ENCODE results near the gene EGFL8. TPM values are rescaled to one million over a fixed set of nuclear protein-coding genes. Genes with fewer than 3 reads are reported as not detected.

The EGFL8 gene
- total RNA-seq, 8 experiments from 2014 or later, result 5.6 to 23.9 (median 9.9) TPM

GRCh38 chr6:32175711-32176475 lies 11.5 kb downstream of the EGFL8 start, which contains the start of gene AGPAT1:
Gene AGPAT1 (minus strand): TSS chr6:32176084. CDS start chr6:32171496, 4,588 bp downstream.
- Histone ChIP-seq H3K4me3 (peak within 1 kb of the TSS; percentile 85 to 99 (median 97)), H3K27ac (peak within 1 kb of the TSS; percentile 90 to 94), H3K4me1 (replicated peaks in 1 of 2) (peaks cover 11 to 12% of the 10 kb centered on the region in 2 donors)
- ATAC-seq (replicated peaks in 6 of 8), result peak; percentile 35 to 62 (median 54)
- in situ Hi-C loops (cut with MboI; ENCODE audit: low pct_unique_long_range_greater_than_20kb in 2 of 9, low sequenced_read_pairs in 9 of 9, unreplicated experiment in 9 of 9), result loop anchor here in 1 of 9 experiments (25.0 kb wide), 1 partner anchor 639 kb away; the partner anchor contains the start of genes ATP6V1G2, DDX39B, MCCD1 and NFKBIL1
- 0 to 20% (median 0%) methylated on average over 1 to 7 of the region's 27 CpGs; no CpG with 5 or more reads in 2 of the 10 experiments for WGBS, 10 experiments

DNA sequence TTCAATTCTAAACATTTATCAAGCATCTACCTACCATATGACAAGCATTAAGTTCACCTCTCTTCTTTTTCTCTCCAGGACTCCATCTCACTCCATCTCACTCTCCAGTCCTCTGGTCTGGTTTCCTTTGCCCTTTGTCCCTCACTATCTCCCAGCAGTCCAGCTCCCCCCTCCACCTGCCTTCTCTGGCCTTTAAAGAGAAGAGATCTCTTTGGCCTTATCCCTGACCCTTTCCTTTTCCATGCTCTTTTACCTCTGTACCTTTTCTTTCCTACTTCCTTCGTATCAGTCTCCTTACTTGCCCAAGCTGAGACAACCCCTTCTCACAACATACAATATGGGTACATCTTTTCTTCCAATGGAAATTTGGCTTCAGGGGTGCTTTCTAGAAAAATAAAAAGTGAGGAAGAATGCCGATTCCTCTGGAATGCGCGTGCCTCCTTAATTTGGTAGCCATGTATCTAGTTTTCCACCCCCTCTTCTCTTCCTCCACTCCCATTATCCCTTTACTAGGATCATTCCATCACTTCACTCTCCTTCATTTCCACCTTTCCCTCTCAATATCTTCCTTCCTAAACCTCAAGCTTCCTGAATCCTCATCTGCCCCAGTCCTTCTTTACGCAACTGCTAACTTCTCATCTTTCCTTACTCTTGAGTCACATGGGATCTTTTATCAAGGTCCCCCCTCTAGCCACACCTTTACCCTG lies 12.2 kb downstream of the EGFL8 start:
- 0 to 30% (median 11%) methylated on average over 1 to 5 of the region's 5 CpGs for WGBS, 10 experiments
- H3K4me1 ChIP-seq (replicated peaks in 1 of 2), result peaks cover 11 to 12% of the 10 kb centered on the region in 2 donors
- no peak for ATAC-seq (replicated peaks in 6 of 8)
- in situ Hi-C loops (cut with MboI; ENCODE audit: low pct_unique_long_range_greater_than_20kb in 2 of 9, low sequenced_read_pairs in 9 of 9, unreplicated experiment in 9 of 9), result loop anchor here in 1 of 9 experiments (25.0 kb wide), 1 partner anchor 639 kb away; the partner anchor contains the start of genes ATP6V1G2, DDX39B, MCCD1 and NFKBIL1
- H3K4me3 ChIP-seq, result peak overlapping the region; percentile 85 to 99 (median 97)
- peak overlapping the region; percentile 90 to 94 for H3K27ac ChIP-seq

- in situ Hi-C loops (cut with MboI; ENCODE audit: low pct_unique_long_range_greater_than_20kb in 2 of 9, low sequenced_read_pairs in 9 of 9, unreplicated experiment in 9 of 9), result loop anchor here in 1 of 9 experiments (25.0 kb wide), 1 partner anchor 640 kb away; the partner anchor contains the start of genes ATP6V1G2, DDX39B, MCCD1 and NFKBIL1
- peak overlapping the region; percentile 85 to 99 (median 97) for H3K4me3 ChIP-seq
- peak; percentile 2 to 16 (median 8) for ATAC-seq (replicated peaks in 6 of 8)
- H3K4me1 ChIP-seq (replicated peaks in 1 of 2), result peaks cover 11 to 12% of the 10 kb centered on the region in 2 donors
- WGBS, 10 experiments, result 0 to 15% (median 0%) methylated on average over 2 to 20 of the region's 20 CpGs; no CpG with 5 or more reads in 2 of the 10 experiments
- peak overlapping the region; percentile 90 to 94 for H3K27ac ChIP-seq
These were observed 12.9 kb downstream of the EGFL8 start for GRCh38 chr6:32177183-32177787.

- ATAC-seq (replicated peaks in 6 of 8), result peak; percentile 75 to 87 (median 83)
- peaks cover 11 to 12% of the 10 kb centered on the region in 2 donors for H3K4me1 ChIP-seq (replicated peaks in 1 of 2)
- 0 to 2% (median 0%) methylated on average over 1 to 20 of the region's 33 CpGs; no CpG with 5 or more reads in 3 of the 10 experiments for WGBS, 10 experiments
- in situ Hi-C loops (cut with MboI; ENCODE audit: low pct_unique_long_range_greater_than_20kb in 2 of 9, low sequenced_read_pairs in 9 of 9, unreplicated experiment in 9 of 9), result loop anchor here in 1 of 9 experiments (25.0 kb wide), 1 partner anchor 641 kb away; the partner anchor contains the start of genes ATP6V1G2, DDX39B, MCCD1 and NFKBIL1
- peak within 1 kb of the TSS; percentile 85 to 99 (median 97) for H3K4me3 ChIP-seq
- H3K27ac ChIP-seq, result peak within 1 kb of the TSS; percentile 90 to 94
These were observed 13.6 kb downstream of the EGFL8 start, which contains the start of gene RNF5 for GRCh38 chr6:32177788-32178546. Gene RNF5 (plus strand): TSS chr6:32178405. CDS start chr6:32178512, 107 bp downstream.

GRCh38 chr6:32178547-32179440 lies 14.4 kb downstream of the EGFL8 start:
- WGBS, 10 experiments, result 0 to 67% (median 9%) methylated on average over 1 to 10 of the region's 24 CpGs; no CpG with 5 or more reads in 1 of the 10 experiments
- ATAC-seq (replicated peaks in 6 of 8), result no peak
- peaks cover 11 to 12% of the 10 kb centered on the region in 2 donors for H3K4me1 ChIP-seq (replicated peaks in 1 of 2)
- peak overlapping the region; percentile 82 to 94 for H3K27ac ChIP-seq
- in situ Hi-C loops (cut with MboI; ENCODE audit: low pct_unique_long_range_greater_than_20kb in 2 of 9, low sequenced_read_pairs in 9 of 9, unreplicated experiment in 9 of 9), result loop anchor here in 1 of 9 experiments (25.0 kb wide), 1 partner anchor 641 kb away; the partner anchor contains the start of genes ATP6V1G2, DDX39B, MCCD1 and NFKBIL1
- H3K4me3 ChIP-seq, result peak overlapping the region; percentile 85 to 99 (median 97)

DNA sequence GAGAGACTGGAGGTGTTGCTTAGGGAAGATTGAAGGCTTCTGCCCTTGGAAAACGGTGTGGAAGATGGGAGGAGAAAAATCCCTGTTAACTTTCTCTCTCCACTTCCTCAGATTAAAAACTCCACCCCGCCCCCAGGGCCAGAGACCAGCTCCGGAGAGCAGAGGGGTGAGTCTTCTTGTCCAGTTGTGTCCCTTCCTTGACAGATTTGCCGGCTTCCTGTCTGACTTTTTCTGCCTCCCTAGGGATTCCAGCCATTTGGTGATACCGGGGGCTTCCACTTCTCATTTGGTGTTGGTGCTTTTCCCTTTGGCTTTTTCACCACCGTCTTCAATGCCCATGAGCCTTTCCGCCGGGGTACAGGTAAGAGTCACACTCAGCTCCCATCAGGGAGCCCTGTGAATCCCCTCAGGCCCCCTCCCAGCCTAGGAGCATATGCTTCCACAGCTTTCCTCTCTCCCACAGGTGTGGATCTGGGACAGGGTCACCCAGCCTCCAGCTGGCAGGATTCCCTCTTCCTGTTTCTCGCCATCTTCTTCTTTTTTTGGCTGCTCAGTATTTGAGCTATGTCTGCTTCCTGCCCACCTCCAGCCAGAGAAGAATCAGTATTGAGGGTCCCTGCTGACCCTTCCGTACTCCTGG lies 15.5 kb downstream of the EGFL8 start:
- Histone ChIP-seq H3K4me1 (replicated peaks in 1 of 2) (peaks cover 10 to 17% of the 10 kb centered on the region in 2 donors), H3K4me3 (no peak overlapping the region), H3K27ac (no peak overlapping the region)
- in situ Hi-C loops (cut with MboI; ENCODE audit: low pct_unique_long_range_greater_than_20kb in 2 of 9, low sequenced_read_pairs in 9 of 9, unreplicated experiment in 9 of 9), result loop anchor here in 1 of 9 experiments (25.0 kb wide), 1 partner anchor 643 kb away; the partner anchor contains the start of genes ATP6V1G2, DDX39B, MCCD1 and NFKBIL1
- WGBS, 10 experiments, result 68 to 100% (median 100%) methylated on average over 1 to 7 of the region's 10 CpGs; no CpG with 5 or more reads in 3 of the 10 experiments
- ATAC-seq (replicated peaks in 6 of 8), result no peak

- H3K4me1 ChIP-seq (replicated peaks in 1 of 2), result peaks cover 14 to 24% of the 10 kb centered on the region in 2 donors
- in situ Hi-C loops (cut with MboI; ENCODE audit: low pct_unique_long_range_greater_than_20kb in 2 of 9, low sequenced_read_pairs in 9 of 9, unreplicated experiment in 9 of 9), result loop anchor here in 1 of 9 experiments (25.0 kb wide), 1 partner anchor 644 kb away; the partner anchor contains the start of genes ATP6V1G2, DDX39B, MCCD1 and NFKBIL1
- 86 to 100% (median 92%) methylated on average over 2 to 11 of the region's 15 CpGs; no CpG with 5 or more reads in 2 of the 10 experiments for WGBS, 10 experiments
- ATAC-seq (replicated peaks in 6 of 8), result no peak
- no peak overlapping the region for H3K4me3 ChIP-seq
- H3K27ac ChIP-seq, result no peak overlapping the region
These were observed 16.8 kb downstream of the EGFL8 start for GRCh38 chr6:32181148-32181702.

- in situ Hi-C loops (cut with MboI; ENCODE audit: low pct_unique_long_range_greater_than_20kb in 2 of 9, low sequenced_read_pairs in 9 of 9, unreplicated experiment in 9 of 9), result loop anchor here in 1 of 9 experiments (25.0 kb wide), 1 partner anchor 645 kb away; the partner anchor contains the start of genes ATP6V1G2, DDX39B, MCCD1 and NFKBIL1
- no peak overlapping the region for H3K27ac ChIP-seq
- 30 to 100% (median 71%) methylated on average over 1 to 2 of the region's 10 CpGs; no CpG with 5 or more reads in 6 of the 10 experiments for WGBS, 10 experiments
- H3K4me3 ChIP-seq, result no peak overlapping the region
- H3K4me1 ChIP-seq (replicated peaks in 1 of 2), result peaks cover 14 to 28% of the 10 kb centered on the region in 2 donors
- ATAC-seq (replicated peaks in 6 of 8), result peak in 1 of 8 experiments; percentile 0
These were observed 17.6 kb downstream of the EGFL8 start for GRCh38 chr6:32181915-32182529.

DNA sequence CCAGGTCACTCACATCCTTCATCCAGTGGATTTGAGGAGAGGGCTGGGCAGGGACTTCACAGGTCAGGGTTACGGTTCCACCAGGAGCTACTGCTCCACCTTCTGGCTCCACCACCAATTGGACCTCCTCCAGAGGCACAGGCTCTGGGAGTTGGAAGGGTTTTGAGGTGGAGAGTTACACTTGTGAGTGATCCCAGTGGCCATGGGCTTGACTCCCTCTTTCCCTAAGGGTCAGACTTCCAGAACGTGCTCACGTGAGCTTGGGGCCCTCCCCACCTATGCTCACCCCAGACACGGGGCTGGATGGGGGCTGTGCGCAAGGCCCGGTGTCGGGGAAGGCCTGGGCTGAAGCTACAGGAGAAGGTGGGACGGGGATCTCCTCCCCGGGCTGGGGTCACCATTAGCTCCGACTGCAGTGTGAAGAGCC lies 18.2 kb downstream of the EGFL8 start:
- in situ Hi-C loops (cut with MboI; ENCODE audit: low pct_unique_long_range_greater_than_20kb in 2 of 9, low sequenced_read_pairs in 9 of 9, unreplicated experiment in 9 of 9), result loop anchor here in 1 of 9 experiments (25.0 kb wide), 1 partner anchor 645 kb away; the partner anchor contains the start of genes ATP6V1G2, DDX39B, MCCD1 and NFKBIL1
- WGBS, 10 experiments, result 40 to 100% (median 87%) methylated on average over 1 to 6 of the region's 10 CpGs; no CpG with 5 or more reads in 5 of the 10 experiments
- H3K27ac ChIP-seq, result no peak overlapping the region
- no peak for ATAC-seq (replicated peaks in 6 of 8)
- peaks cover 14 to 28% of the 10 kb centered on the region in 2 donors for H3K4me1 ChIP-seq (replicated peaks in 1 of 2)
- no peak overlapping the region for H3K4me3 ChIP-seq

All from motor neuron (in vitro differentiated cells).